NCI-H510A treated with DMSO at 0.1 percent for 48 hours (cell line): ENCODE measurements around the gene KHSRP.
"Not testable (repeated sequence)": the region's sequence is repeated elsewhere in the genome, so short reads cannot be mapped to it uniquely, and the experiment has no call there.

Experiments
- DNase-seq: peaks from one replicate; lab custom pipeline; 2025; lab: John Stamatoyannopoulos, UW

KHSRP gene

DNA sequence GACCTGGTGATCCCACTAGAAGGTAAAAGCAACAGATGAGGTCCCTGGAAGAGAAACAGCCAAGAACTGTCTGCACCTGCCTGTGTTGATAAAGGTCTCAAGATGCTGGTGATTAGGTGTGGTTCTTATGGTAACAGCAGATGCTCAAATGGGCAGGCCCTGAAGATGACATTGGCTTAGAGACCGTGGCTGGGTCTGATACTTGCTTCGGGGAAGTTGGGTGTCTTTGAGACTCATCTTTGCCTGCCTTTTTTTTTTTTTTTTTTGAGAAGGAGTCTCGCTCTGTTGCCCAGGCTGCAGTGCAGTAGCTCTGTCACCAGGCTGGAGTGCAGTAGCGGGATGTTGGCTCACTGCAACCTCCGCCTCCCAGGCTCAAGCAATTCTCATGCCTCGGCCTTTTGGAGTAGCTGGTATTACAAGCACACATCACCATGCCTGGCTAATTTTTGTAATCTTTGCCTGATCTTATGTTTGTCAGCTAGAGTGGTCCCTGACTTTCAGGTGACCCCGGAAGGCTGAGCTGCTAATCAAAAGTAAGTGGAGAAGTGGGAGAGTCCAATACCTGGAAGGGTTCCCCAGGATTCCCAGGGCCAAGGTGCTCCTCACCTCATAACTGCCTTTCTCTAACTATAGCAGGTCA is 27.1 kb upstream of the KHSRP start:
- no peak for DNase-seq

DNA sequence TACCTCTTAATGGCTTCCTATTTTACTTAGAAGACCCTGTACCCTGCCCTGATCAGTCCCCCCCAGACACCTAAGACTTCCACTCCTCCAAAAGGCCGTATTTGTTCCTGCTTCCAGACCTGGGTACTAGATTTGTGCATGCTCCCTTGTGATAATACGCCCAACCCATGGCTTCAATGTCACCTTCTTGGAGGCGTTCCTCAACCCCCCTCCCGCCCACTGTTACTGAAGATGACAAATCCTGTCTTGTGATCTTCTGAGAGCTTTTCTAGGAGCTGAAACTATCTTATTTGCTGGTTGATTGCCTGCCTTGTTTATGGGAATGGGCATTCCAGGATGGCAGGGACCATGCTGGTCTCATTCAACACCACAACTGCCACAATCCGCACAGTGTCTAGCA is 25.6 kb upstream of the KHSRP start:
- no peak for DNase-seq

DNA sequence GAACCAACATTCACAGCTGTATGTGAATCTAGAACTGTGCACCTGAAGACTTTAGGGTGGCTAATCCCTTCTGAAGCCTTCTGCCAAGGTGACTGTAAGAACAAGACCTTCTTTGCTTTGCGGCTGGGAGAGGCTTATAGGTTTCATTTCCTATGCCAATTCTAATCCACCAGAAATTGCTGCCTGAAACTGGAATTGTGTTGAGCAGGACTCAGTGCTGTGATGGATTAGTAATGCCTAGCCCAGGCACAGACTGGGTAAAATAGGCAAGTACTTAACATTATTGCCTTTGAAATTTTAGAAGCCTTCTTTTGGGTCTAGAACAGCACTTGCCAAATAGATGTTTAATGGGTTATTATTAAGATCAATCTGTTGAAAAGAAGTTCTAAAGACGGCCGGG is 23.4 kb upstream of the KHSRP start:
- no peak for DNase-seq

DNA sequence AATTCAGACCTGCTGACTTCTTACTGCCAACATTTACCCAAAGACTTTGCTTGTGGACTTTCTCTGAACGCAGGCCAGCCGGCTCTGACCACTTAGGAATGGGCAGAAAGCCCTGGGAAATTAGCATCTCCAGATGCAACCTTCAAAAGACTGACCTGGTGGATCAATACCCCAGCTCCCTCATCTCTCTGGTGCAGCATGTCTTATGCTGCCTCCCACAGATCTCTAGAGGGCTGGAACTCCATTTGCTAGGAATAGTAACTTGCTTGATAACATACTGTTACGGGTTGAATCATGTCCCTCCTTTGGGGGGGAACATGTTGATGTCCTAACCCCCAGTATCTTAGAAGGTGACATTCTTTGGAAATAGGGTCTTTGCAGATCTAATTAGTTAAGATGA is 21.8 kb upstream of the KHSRP start:
- no peak for DNase-seq

DNA sequence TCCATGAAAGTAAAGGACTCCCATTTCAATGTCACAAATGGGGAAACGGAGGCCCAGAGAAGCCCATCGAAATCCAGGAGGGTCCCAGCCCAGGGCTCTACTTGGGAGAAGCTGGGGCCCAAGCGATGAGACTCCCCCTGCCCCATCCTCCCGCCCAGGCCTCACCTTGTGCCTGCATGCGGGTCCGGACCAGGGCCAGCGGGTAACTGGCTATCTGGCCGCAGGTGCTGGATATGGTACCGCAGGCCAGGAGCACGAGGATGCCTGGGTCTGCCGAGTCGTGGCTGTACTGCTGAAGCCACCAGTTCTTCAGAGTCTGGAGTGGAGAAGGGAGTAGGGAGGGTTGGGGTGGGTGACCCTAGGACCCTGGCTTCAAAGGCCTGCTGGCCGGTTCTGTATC is 19.4 kb upstream of the KHSRP start:
- DNase-seq, result no peak

DNA sequence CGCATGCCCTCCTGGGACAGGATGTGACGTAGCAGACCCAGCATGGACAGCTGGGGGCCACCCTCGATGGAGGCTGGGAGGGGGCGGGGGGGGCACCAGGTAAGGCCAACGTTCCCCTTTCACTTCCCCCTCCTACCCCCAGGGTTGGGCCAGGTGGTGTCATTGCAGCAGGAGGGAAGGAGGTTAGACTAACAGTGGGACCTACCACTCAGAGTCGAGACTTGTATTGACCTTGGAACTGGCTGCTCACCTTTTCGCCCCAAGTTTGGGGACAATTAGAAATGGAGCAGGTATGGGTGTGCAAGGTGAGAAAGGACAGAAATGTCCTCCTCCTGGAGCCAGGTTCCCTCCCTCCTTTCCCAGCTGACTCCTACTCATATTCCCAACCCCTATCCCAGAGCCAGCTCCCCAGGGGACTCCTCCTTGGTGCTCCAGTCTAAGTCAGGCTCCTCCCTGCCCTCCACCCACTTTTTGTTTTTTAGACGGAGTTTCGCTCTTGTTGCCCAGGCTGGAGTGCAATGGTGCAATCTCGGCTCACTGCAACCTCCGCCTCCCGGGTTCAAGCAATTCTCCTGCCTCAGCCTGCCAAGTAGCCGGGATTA is 17.6 kb upstream of the KHSRP start:
- DNase-seq, result no peak

DNA sequence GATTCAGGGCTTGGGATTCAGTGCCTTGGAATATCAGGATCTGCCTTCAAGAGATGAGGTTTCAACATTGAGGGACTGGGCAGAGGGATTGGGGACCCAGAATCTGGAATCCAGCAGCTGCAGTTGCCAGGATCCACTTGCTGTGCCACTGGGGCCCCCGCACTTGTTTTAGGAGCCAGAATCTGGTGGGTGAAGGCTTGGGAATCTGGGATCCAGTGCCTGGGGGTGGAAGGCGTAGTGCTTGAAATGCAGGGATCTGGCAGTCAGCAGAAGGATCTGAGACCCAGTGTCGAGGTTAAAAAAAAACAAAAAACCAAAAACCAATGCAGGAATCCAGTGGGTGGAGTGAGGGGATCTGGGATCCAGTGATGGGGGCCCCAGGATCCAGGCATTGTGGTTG is 16.3 kb upstream of the KHSRP start:
- no peak for DNase-seq

DNA sequence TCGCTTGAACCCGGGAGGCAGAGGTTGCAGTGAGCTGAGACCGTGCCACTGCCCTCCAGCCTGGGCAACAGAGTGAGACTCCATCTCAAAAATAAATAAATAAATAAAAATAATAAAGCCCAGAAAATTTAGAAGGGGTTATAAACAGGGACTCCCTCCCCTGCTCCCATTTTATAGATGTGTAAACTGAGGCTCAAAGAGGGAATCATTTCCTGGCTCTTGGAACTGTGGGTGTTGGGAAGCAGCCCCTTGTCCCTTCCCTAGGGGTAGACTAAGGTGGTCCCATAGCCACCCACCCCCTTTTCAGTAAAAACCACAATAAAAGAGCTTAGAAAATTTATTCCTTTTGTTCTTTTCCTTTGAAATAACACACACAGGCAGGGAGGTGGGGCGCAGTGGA is 15.1 kb upstream of the KHSRP start:
- no peak for DNase-seq

DNA sequence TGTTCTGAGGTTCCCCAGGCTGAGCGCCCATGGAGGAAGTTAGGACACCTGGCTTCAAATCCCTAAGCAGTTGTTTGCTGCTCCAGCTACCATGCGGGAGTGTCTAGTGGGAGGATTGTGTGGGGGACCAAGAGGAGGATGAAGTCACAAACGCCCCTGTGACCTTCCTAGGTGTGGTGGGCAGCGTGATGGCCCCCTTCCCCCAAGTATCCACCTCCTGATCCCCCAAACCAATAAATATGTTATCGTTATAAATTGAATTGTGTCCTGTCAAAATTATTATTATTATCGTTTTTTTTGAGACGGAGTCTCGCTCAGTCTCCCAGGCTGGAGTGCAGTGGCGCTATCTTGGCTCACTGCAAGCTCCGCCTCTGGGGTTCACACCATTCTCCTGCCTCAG is 9.1 kb upstream of the KHSRP start, which contains the start of gene SLC25A41:
Gene SLC25A41, minus strand, starts transcription at position 101 of the 400 bp plus-strand sequence. Its CDS starts 70 bp downstream, at position 31.
- DNase-seq, result no peak

DNA sequence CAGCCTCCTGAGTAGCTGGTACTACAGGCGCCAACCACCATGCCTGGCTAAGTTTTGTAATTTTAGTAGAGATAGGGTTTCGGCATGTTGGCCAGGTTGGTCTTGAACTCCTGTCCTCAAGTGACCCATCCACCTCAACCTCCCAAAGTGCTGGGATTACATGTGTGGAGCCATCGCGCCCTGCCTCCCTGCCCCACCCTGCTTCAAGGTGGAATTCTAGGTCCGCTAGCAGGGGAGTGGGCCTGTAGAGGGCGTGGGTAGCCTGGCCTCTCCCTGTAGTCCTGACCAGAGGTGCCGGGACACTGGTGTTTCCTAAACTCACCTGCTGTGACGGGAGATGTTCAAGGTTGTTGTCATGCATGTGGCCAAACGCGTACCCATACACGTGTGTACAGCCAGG is 8.6 kb upstream of the KHSRP start:
- no peak for DNase-seq

DNA sequence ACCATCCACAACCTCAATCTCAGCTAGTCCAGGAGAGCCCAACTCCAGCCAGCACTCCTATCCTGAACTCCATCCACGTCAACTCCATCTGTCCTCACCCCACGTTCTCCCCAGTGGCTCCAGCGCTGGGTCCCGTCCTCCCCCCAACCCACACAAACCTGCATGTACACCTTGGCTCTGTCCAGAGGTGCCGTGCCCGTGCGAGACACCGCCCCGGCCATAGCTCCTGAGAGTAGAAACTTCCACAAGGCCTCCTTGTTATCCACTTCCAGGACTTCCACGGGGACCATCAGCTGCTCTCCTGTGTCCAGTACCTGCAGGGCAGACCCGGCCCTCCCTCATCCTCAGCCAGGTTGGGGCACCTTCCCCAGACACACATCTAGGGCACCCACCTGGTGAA is 7.3 kb upstream of the KHSRP start:
- DNase-seq, result no peak

DNA sequence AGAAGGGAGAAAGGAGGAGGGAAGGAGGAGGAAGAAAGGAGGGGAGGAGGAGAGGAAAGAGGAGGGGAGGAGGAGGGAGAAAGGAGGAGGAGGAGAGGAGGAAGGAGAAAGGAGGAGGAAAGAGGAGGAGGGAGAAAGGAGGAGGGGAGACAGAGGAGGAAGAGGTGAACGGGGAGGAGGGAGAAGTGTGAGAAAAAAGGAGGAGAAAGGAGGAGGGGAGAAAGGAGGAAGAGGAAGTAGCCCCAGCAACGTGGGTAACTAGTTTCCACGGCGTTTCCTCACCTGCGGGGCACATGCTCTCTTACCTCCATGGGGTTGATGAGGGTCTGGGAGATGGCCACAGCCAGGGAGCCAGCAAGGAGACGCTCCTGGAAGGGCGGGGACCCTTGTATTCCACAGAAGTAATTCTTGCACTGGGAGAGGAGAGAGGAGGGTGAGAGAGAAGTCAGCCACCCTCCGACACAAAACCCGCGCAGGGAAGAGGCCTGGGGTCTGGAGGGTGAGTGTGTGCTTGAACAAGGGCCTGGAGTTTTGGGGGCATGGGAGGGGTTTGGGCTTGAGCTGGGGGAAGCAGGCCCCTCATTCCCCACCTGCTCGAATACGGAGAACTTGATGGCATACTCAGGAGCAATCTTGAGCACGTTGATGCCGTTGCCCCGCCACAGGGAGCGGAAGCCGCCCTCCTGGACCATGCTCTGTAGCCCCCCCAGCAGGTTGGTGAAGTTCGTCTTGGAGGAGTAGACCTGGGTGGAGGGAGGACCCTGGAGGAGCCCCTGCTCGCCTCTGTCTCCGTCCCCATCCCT is 5.0 kb upstream of the KHSRP start:
- no peak for DNase-seq

DNA sequence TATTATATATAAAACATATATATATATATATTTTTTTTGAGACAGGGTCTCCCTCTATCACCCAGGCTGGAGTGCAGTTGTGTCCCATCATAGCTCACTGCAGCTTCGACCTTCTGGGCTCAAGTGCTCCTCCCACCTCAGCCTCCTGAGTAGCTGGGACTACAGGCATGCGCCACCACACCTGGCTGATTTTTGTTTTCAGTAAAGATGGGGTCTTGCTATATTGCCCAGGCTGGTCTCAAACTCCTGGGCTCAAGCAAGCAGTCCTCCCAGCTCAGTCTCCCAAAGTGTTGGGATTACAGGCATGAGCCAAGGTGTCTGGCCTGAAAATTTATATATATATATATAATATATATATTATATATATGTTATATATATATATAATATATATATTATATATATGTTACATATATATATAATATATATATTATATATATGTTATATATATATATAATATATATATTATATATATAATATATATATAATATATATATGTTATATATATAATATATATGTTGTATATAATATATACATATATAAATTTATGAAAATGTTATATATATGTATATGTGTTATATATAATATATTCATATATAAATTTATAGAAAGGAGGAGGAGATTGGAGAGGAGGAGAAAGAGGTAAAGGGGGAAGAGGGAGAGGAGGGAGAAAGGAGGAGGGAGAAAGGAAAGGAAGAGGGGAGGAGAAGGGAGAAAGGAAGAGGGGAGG is 4.2 kb upstream of the KHSRP start:
- DNase-seq, result not testable (repeated sequence)

DNA sequence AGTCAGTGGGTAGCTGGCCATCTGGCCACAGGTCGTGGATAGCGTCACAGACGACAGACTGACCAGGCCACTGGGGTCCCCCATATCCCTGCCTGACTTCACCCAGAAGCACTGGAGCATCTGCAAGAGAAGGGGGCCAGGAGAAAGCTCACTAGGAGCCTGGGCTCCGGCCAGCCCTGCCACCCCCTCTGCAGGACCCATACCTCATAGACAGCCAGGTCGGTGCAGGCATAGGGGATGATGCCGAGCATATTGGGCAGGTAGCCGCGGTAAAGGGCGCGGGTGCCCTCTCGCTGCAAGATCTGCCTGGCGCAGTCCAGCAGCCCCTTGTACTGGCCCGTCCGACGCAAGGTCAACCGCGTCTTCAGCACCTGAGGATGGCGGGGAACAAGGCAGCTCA is 2.5 kb upstream of the KHSRP start:
- no peak for DNase-seq

DNA sequence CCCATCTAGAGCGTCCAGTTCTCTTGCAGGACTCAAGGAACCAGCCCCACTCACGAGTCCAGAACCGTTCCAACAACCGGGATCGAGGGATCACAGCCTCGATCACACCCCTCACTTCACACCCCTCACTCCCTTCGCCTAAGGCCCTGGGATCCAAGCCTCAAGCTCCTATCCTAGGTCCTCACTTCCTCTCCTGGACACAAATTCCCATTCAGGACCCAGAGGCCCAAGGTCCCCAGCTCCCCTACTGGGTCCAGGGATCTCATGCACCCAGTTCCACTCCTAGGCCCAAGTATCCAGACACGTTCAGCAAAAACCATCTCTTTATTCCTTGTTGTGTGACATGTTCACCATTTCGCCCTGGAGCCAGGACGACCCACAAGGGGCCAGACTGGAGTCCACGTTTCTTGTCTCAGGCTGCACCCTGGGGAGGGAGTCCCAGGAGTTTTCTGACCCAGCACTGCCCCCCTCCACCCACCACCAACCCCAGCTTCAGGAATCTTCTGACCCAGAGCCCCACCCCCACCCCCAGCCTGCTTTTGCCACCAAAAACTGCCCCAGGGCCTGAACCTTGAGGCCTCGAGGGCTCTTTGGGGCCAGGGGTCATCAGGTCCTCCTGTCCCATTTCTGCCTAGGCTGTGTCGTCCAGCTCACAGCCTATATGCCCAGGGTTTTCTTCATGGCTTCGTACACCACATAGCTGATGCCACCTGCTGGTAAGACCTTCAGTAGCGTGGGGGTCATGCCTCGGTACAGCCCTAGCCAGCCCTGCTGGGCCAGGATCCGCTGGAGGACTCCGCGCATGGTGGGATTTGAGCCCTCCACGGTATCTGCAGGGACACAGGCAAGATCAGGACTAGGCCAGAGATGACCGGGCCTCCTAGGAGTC is 1.4 kb upstream of the KHSRP start:
- DNase-seq, result no peak

DNA sequence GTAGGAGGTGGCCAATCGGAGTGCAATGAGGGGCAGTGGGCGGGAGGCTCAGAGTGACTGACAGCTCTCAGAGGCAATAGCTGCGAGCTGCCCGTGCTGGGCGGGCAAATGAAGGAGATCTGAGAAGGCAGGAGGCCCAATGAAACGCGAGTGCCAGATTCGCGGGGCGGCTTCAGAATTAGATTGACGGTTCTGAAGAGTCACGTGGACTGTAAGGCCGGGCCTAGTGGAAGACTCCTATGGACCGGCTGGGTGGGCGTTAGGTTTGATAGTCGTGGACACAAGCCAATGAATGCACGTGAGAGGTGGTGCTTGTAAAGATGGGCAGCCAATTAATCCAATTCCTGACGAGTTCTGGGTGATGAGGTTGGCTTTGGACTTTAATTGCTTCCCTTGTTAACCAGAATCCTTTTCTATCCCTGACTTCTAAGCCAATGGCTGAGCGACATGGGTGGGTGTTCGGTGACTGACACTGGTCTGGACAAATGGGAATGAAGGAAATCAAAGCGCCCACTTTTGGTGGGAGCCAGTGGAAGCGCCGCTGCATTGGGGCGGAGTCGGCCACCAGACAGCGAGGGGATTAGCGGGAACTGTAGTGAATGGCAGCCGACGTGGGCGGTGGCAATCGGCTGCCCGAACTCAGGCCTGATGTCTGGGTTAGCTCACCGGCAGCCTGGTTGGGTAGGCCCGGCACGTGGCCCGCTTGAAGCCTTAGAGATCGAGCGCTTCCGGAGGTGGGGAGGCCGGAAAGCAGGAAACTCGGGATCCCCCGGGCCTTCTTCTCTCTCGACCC is 524 bp upstream of the KHSRP start:
- DNase-seq, result peak; percentile 99

DNA sequence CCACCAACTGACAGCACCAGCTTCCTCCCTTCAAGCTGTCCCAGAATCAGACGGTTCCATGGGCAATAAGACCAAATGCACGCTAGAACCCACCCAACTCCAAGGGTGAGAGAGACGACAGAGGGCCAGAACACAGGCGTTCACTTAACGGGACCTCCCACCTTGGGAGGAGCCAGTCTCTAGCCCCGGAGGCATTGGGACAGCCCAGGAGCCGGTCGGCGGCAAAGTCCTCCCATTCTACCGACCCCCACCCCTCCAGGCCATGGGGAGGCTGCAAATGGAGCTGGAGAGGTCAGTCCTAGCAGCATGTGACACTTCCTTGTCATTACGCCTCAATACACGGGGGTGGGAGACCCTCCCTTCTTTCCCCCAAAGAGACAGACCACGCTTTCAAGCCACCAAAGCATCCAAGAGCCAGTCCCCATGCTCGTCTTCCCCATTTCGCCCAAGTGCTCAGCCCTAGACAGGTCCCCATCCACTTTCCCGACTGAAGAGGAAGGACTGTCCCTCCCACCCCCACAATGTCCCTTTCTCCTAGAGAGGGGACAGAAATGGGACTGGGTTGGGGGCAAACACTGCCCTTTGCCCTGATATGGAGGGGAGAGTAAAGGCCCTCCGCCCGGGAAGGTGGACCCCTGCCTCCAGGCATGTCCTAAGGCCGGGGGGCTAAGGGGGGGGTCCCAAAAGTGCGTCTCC is 964 bp downstream of the KHSRP start:
- DNase-seq, result no peak

DNA sequence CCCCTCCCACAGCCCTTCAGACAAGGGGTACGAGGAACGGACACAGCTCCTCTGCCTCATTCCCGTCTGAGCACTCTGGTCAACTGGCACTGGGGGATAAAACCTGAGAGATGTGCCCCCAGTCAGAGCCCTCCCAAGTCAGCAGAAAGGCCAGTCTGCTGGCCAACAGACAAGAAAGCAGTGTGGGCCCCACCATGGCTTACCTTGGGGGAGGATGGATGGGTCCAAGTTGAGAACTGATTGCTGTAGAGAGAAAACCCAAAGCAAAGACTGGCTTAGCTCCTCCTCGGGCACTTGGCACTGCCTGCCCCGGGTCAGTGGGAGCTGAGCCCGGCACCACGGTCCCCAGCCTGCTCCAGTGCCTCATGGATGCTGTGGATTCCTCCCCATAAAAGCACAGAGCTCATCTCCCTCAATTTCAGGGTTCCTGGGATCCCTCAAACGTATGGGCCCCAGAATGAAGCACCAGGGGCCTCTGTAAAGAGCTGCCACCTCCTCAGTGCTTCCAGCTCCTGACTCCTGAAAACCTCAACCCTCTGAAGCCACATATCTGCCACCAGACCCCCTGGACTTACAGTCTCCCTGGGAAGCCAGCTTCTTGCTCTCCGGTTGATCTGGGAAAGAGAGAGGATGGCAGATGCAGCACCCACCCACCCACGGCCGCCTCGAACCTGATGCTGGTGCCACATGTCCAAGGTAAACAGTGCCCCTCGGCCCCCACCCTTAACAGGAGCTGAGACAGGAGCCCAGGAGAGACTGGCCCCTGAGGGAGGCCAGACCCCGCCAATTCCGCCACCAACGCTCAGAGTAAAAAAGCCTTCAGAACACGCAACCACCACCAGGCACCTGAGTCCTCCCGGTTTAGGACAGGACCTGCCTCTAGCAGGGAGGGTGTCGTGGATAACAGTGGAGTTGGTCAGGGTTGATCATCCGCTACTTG is 3.3 kb downstream of the KHSRP start:
- no peak for DNase-seq

DNA sequence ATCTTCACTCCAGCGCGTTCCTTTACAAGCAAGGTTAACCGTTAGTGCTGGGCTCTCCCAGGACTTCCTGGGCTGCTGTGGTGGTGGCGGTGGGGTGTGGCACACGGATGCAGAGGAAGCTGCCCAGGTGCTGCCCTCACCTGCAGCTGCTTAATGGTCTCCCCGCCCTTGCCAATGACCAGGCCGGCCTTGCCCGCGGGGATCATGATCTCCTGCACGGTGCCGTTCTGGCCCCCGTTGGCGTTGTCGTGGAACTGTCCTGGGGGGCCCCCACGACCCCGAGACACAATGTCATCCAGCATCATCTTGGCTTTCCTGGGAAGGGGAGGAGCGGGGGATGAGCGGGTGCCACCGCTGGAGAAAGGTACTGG is 6.1 kb downstream of the KHSRP start:
- no peak for DNase-seq
